SK-N-SH treated with all-trans-retinoic acid at 6 μM for 48 hours (cell line): ENCODE results near the gene IL4I1.
A peak's percentile ranks its signal among the peaks of the same experiment; 100 is the strongest.

Experiments
- ATAC-seq: fragments of 200-7000 bp; cut with Tn5 transposase; 3 replicates; pipeline ENCODE4 v1.9.1; 2020; ENCODE audit warnings: mild to moderate bottlenecking, moderate library complexity
- ARNTL ChIP-seq: fragments of 450-650 bp; formaldehyde crosslinking; IDR thresholded peaks from 2 replicates; pipeline ENCODE4 v1.5.0; 2020; ENCODE audit warnings: low read depth, mild to moderate bottlenecking, moderate library complexity, borderline replicate concordance
- BACH2 ChIP-seq: fragments of 250-450 bp; sonication (Bioruptor Pico); IDR thresholded peaks from 2 replicates; pipeline ENCODE4 v1.9.0; 2021; ENCODE audit warnings: mild to moderate bottlenecking, borderline replicate concordance
- CSDC2 ChIP-seq: fragments of 250-450 bp; sonication (Bioruptor Pico); IDR thresholded peaks from 2 replicates; pipeline ENCODE4 v1.5.0; 2020; ENCODE audit warnings: mild to moderate bottlenecking, moderate library complexity
- ESRRG ChIP-seq: fragments of 250-450 bp; sonication (Bioruptor Pico); IDR thresholded peaks from 2 replicates; pipeline ENCODE4 v1.6.1; 2021; ENCODE audit warnings: mild to moderate bottlenecking
- GLIS3 ChIP-seq: fragments of 250-450 bp; sonication (Bioruptor Pico); IDR thresholded peaks from 2 replicates; pipeline ENCODE4 v1.5.0; 2020; ENCODE audit warnings: mild to moderate bottlenecking, moderate library complexity
- ISL1 ChIP-seq: fragments of 250-450 bp; sonication (Bioruptor Pico); IDR thresholded peaks from 2 replicates; pipeline ENCODE4 v2.1.2; 2022; ENCODE audit warnings: mild to moderate bottlenecking, moderate library complexity
- OSR1 ChIP-seq: fragments of 250-450 bp; sonication (Bioruptor Pico); IDR thresholded peaks from 2 replicates; pipeline ENCODE4 v1.8.0; 2022; ENCODE audit warnings: moderate library complexity, mild to moderate bottlenecking, inconsistent platforms
- PATZ1 ChIP-seq: fragments of 250-450 bp; sonication (Bioruptor Pico); IDR thresholded peaks from 2 replicates; pipeline ENCODE4 v1.8.0; 2020; ENCODE audit warnings: mild to moderate bottlenecking, moderate library complexity, borderline replicate concordance
- POU6F1 ChIP-seq: fragments of 250-450 bp; sonication (Bioruptor Pico); IDR thresholded peaks from 2 replicates; pipeline ENCODE4 v1.8.0; 2021; ENCODE audit warnings: low read depth, mild to moderate bottlenecking, moderate library complexity, borderline replicate concordance
- PPARA ChIP-seq: fragments of 250-450 bp; sonication (Bioruptor Pico); IDR thresholded peaks from 2 replicates; pipeline ENCODE4 v1.5.0; 2020; ENCODE audit warnings: mild to moderate bottlenecking, borderline replicate concordance
- RARB ChIP-seq: fragments of 250-450 bp; sonication (Bioruptor Pico); IDR thresholded peaks from 2 replicates; pipeline ENCODE4 v1.8.0; 2021; ENCODE audit warnings: mild to moderate bottlenecking, moderate library complexity
- SNAI2 ChIP-seq: fragments of 250-450 bp; sonication (Bioruptor Pico); IDR thresholded peaks from 2 replicates; pipeline ENCODE4 v1.5.0; 2020; ENCODE audit warnings: mild to moderate bottlenecking, moderate library complexity
- TCF4 ChIP-seq: fragments of 250-450 bp; sonication (Bioruptor Pico); IDR thresholded peaks from 2 replicates; pipeline ENCODE4 v1.8.0; 2021; ENCODE audit warnings: mild to moderate bottlenecking, moderate library complexity, borderline replicate concordance
- TOX ChIP-seq: fragments of 250-450 bp; sonication (Bioruptor Pico); IDR thresholded peaks from 2 replicates; pipeline ENCODE4 v1.8.0; 2021; ENCODE audit warnings: mild to moderate bottlenecking, moderate library complexity, borderline replicate concordance
- ZC3H10 ChIP-seq: fragments of 250-450 bp; sonication (Bioruptor Pico); IDR thresholded peaks from 2 replicates; pipeline ENCODE4 v1.5.1; 2021; ENCODE audit warnings: mild to moderate bottlenecking, moderate library complexity
- ZFP30 ChIP-seq: fragments of 450-650 bp; formaldehyde crosslinking; IDR thresholded peaks from 2 replicates; pipeline ENCODE4 v1.5.0; 2022; ENCODE audit warnings: mild to moderate bottlenecking, moderate library complexity
- ZNF565 ChIP-seq: fragments of 450-650 bp; formaldehyde crosslinking; conservative IDR thresholded peaks from 2 replicates; pipeline ENCODE4 v1.5.0; 2020; ENCODE audit warnings: low read depth, mild to moderate bottlenecking, moderate library complexity
- ZNF70 ChIP-seq: fragments of 450-650 bp; formaldehyde crosslinking; IDR thresholded peaks from 2 replicates; pipeline ENCODE4 v1.5.0; 2020; ENCODE audit warnings: mild to moderate bottlenecking, moderate library complexity
- ZNF8 ChIP-seq: fragments of 450-650 bp; formaldehyde crosslinking; IDR thresholded peaks from 2 replicates; pipeline ENCODE4 v1.5.0; 2020; ENCODE audit warnings: mild to moderate bottlenecking, moderate library complexity
- TF ChIP-seq, protein P1 (sequence below): fragments of 250-450 bp; sonication (Bioruptor Pico); IDR thresholded peaks from 2 replicates; pipeline ENCODE4 v1.5.0; 2020; ENCODE audit warnings: mild to moderate bottlenecking, moderate library complexity

The IL4I1 gene

GRCh38 chr19:49890349-49891311 is 6.1 kb downstream of the IL4I1 start:
- TF ChIP-seq ARNTL = no peak
- no peak for TF ChIP-seq PATZ1 (CRISPR knock-in tag)
- TF ChIP-seq TOX = no peak
- no peak for TF ChIP-seq ZNF565
- TF ChIP-seq POU6F1 (CRISPR knock-in tag) = no peak
- peak; percentile 53 for ATAC-seq

GRCh38 chr19:49889687-49890348 is 6.9 kb downstream of the IL4I1 start:
- ATAC-seq = peak; percentile 42
- TF ChIP-seq PATZ1 (CRISPR knock-in tag) = no peak
- no peak for TF ChIP-seq GLIS3
- no peak for TF ChIP-seq OSR1 (CRISPR knock-in tag)
- TF ChIP-seq, all 23 proteins: peak for 0

DNA sequence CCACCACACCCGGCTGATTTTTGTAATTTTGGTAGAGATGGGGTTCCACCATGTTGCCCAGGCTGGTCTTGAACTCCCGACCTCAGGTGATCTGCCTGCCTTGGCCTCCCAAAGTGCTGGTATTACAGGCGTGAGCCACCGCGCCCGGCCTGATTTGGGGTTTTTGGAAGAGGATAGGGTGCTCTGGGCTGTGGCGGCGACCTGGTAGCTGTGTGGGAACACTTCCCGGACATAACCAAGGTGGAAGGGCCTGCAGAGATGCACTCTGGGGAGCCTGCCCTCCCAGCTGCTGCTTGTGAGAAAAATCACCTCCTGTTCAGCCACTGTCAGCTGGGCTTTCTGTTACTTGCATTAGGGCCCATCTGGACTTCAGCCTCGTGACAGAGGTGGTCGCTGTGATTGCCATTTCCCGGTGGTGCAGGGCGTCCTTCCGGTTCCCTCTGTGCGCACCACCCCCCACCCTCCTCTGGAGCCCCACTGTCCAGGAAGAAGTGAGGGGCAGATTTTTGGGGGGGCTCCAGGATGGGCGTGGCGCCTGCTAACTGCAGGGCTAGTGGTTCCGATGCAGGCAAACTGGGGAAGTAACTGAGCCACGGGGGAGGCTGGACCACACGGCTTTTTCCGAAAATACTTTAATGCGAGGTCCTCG is 7.5 kb downstream of the IL4I1 start:
- TF ChIP-seq BACH2 (CRISPR knock-in tag) (no peak), POU6F1 (CRISPR knock-in tag) (no peak), ZNF70 (no peak), CSDC2 (no peak), ZNF565 (no peak)
- TF ChIP-seq, all 23 proteins: peak for 0
- no peak for ATAC-seq

DNA sequence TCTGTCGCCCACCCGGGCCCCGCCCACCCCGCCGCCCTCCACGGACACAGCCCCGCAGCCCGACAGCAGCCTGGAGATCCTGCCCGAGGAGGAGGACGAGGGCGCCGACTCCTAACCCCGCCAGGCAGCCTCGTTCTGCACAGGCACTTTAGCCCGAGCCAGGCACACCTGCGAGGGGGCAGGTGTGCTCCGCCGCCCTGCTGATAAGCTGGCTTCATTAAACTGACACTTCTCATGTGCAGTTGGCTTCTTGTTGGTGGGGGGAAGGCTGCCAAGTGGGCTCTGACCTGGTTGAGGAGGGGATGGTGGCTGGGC is 8.2 kb downstream of the IL4I1 start:
- ATAC-seq = no peak
- TF ChIP-seq PATZ1 (CRISPR knock-in tag) (no peak), PPARA (no peak), POU6F1 (CRISPR knock-in tag) (no peak), CSDC2 (no peak), ZC3H10 (CRISPR knock-in tag) (no peak), TCF4 (no peak), SNAI2 (no peak), ZNF8 (CRISPR knock-in tag) (no peak), ZNF70 (no peak), GLIS3 (no peak), ESRRG (CRISPR knock-in tag) (no peak), TOX (no peak), ZFP30 (no peak), ISL1 (CRISPR knock-in tag) (no peak), RARB (CRISPR knock-in tag) (no peak)
- TF ChIP-seq, protein P1, sequence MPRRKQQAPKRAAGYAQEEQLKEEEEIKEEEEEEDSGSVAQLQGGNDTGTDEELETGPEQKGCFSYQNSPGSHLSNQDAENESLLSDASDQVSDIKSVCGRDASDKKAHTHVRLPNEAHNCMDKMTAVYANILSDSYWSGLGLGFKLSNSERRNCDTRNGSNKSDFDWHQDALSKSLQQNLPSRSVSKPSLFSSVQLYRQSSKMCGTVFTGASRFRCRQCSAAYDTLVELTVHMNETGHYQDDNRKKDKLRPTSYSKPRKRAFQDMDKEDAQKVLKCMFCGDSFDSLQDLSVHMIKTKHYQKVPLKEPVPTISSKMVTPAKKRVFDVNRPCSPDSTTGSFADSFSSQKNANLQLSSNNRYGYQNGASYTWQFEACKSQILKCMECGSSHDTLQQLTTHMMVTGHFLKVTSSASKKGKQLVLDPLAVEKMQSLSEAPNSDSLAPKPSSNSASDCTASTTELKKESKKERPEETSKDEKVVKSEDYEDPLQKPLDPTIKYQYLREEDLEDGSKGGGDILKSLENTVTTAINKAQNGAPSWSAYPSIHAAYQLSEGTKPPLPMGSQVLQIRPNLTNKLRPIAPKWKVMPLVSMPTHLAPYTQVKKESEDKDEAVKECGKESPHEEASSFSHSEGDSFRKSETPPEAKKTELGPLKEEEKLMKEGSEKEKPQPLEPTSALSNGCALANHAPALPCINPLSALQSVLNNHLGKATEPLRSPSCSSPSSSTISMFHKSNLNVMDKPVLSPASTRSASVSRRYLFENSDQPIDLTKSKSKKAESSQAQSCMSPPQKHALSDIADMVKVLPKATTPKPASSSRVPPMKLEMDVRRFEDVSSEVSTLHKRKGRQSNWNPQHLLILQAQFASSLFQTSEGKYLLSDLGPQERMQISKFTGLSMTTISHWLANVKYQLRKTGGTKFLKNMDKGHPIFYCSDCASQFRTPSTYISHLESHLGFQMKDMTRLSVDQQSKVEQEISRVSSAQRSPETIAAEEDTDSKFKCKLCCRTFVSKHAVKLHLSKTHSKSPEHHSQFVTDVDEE (CRISPR knock-in tag) = no peak
